B cell (primary cell): ENCODE results near the gene CIDEC. TPM values are rescaled to one million over a fixed set of nuclear protein-coding genes. Genes with fewer than 3 reads are reported as not detected.

ENCODE experiments used
- ATAC-seq: fragments of 200-7000 bp; cut with Tn5 transposase; one replicate; pipeline ENCODE4 v1.10.0; 2021; ENCODE audit warnings: low read depth, mild to moderate bottlenecking, moderate number of reproducible peaks, moderate library complexity
- CTCF ChIA-PET: fragments of 350-600 bp; sonication (Branson Sonifier 250); formaldehyde crosslinking; loops from one replicate; lab custom pipeline; 2021; ENCODE audit warnings: antibody characterized with exemption, inconsistent platforms; lab: Charles Lee
- POLR2A ChIA-PET: fragments of 350-600 bp; sonication (Branson Sonifier 250); formaldehyde crosslinking; loops from one replicate; lab custom pipeline; 2021; ENCODE audit warnings: antibody characterized with exemption; lab: Charles Lee
- DNase-seq: peaks from one replicate; pipeline ENCODE4 v3.0.0; 2013
- H2AFZ ChIP-seq: 2 replicates; pipeline ENCODE4 v1.6.1; 2012; ENCODE audit warnings: mild to moderate bottlenecking, low read depth, low read length; ENCODE audit not compliant: insufficient read depth, poor library complexity, severe bottlenecking
- H3K27ac ChIP-seq, 2 donors: 1 replicate in 1 of 2; 2 replicates in 1 of 2; pipeline ENCODE4 v1.5.1; 2012 to 2013; ENCODE audit warnings: low read length in 2 of 2, mild to moderate bottlenecking in 2 of 2, moderate library complexity in 1 of 2
- H3K27me3 ChIP-seq, 4 experiments: fragments of 200-600 bp in 1 of 4; sonication (generic) in 1 of 4; replicated peaks in 1 of 4; 1 replicate in 2 of 4; 2 replicates in 2 of 4; pipeline versions ENCODE4 v1.6.1 to v1.7.0; 2013 to 2016; ENCODE audit warnings: low read length in 3 of 4, mild to moderate bottlenecking in 2 of 4, mixed read lengths in 1 of 4, moderate library complexity in 1 of 4; ENCODE audit not compliant: insufficient read depth in 4 of 4, control insufficient read depth in 3 of 4; ENCODE audit errors: control extremely low read depth in 1 of 4
- H3K36me3 ChIP-seq, 2 experiments: replicated peaks in 1 of 2; 1 replicate in 1 of 2; 2 replicates in 1 of 2; pipeline versions ENCODE4 v1.6.1 to v1.7.1; 2013; ENCODE audit warnings: low read length in 1 of 2; ENCODE audit not compliant: insufficient read depth in 2 of 2, control insufficient read depth in 1 of 2; ENCODE audit errors: control extremely low read depth in 1 of 2, extremely low read depth in 1 of 2
- H3K4me1 ChIP-seq, 2 donors: fragments of 200-600 bp in 1 of 2; sonication (generic) in 1 of 2; 1 replicate in 1 of 2; 2 replicates in 1 of 2; pipeline versions ENCODE4 v1.5.1 to v1.6.1; 2013 to 2017; ENCODE audit warnings: low read length in 2 of 2; ENCODE audit not compliant: control insufficient read depth in 2 of 2, insufficient read depth in 2 of 2
- H3K4me2 ChIP-seq: replicated peaks from 2 replicates; pipeline ENCODE3; 2012; ENCODE audit warnings: mild to moderate bottlenecking, low read depth, low read length; ENCODE audit not compliant: poor library complexity, severe bottlenecking
- H3K4me3 ChIP-seq, 5 experiments: fragments of 200-600 bp in 1 of 5; sonication (generic) in 1 of 5; 1 replicate in 3 of 5; 2 replicates in 2 of 5; pipeline versions ENCODE4 v1.5.1 to v1.7.0; 2011 to 2016; ENCODE audit warnings: low read length in 4 of 5, mild to moderate bottlenecking in 4 of 5, low read depth in 2 of 5, control low read depth in 1 of 5, moderate library complexity in 1 of 5; ENCODE audit not compliant: insufficient read depth in 1 of 5; ENCODE audit errors: control extremely low read depth in 1 of 5, extremely low read depth in 1 of 5
- H3K79me2 ChIP-seq: fragments of 200-600 bp; sonication (generic); one replicate; pipeline ENCODE4 v1.6.0; 2016; ENCODE audit warnings: low read length; ENCODE audit not compliant: control insufficient read depth, insufficient read depth
- H3K9ac ChIP-seq: fragments of 200-600 bp; sonication (generic); 2 replicates; pipeline ENCODE4 v1.6.1; 2017; ENCODE audit warnings: mild to moderate bottlenecking, low read length, moderate library complexity
- H3K9me3 ChIP-seq, 3 donors: one replicate each; pipeline versions ENCODE4 v1.6.1 to v1.7.1; 2013; ENCODE audit warnings: low read length in 2 of 3; ENCODE audit not compliant: control insufficient read depth in 2 of 3, insufficient read depth in 1 of 3; ENCODE audit errors: control extremely low read depth in 1 of 3
- H4K20me1 ChIP-seq: 2 replicates; pipeline ENCODE4 v1.6.0; 2012; ENCODE audit warnings: mild to moderate bottlenecking, low read length; ENCODE audit not compliant: insufficient read depth, control insufficient read depth, poor library complexity, severe bottlenecking
- H3K27ac Mint-ChIP-seq: one replicate; pipeline ENCODE4 v1.8.0; 2021; ENCODE audit warnings: mixed read lengths
- H3K27me3 Mint-ChIP-seq: one replicate; pipeline ENCODE4 v1.8.0; 2021; ENCODE audit warnings: mixed read lengths
- H3K4me1 Mint-ChIP-seq: one replicate; pipeline ENCODE4 v1.8.0; 2021; ENCODE audit warnings: mixed read lengths
- H3K4me3 Mint-ChIP-seq: one replicate; pipeline ENCODE4 v1.8.0; 2021; ENCODE audit warnings: mixed read lengths
- H3K9me3 Mint-ChIP-seq: one replicate; pipeline ENCODE4 v1.8.0; 2022; ENCODE audit warnings: mixed read lengths; ENCODE audit not compliant: insufficient read depth
- EZH2 ChIP-seq: IDR thresholded peaks from 2 replicates; pipeline ENCODE4 v1.6.1; 2012; ENCODE audit warnings: borderline replicate concordance, low read depth, mild to moderate bottlenecking, moderate library complexity, low read length; ENCODE audit not compliant: insufficient read depth, poor library complexity, severe bottlenecking
- WGBS: methylation state at CpG from one replicate; pipeline ENCODE4 v1.1.5; 2013; ENCODE audit warnings: missing lambda C conversion rate; ENCODE audit not compliant: insufficient coverage; 5-methylcytosine and 5-hydroxymethylcytosine counted together
- intact Hi-C: fragments of 100-400 bp; cut with micrococcal nuclease; formaldehyde crosslinking; loops from one replicate; pipeline ENCODE4 v1.10.0; 2022
- polyA plus RNA-seq: library from polyadenylated mRNA; depleted of rRNA; stranded (reverse); fragments of >200 nt; gene quantifications from 2 replicates; pipeline ENCODE4 v1.2.3, GENCODE V29; 2012
- total RNA-seq, 2 donors: library from RNA; stranded (reverse); fragments of 120-200 nt in 1 of 2; gene quantifications; 1 replicate in 1 of 2; 2 replicates in 1 of 2; pipeline versions ENCODE4 v1.2.3 to v1.2.4, GENCODE V29; 2013 to 2022
- TF ChIP-seq, protein P1 (sequence below): fragments of 200-600 bp; IDR thresholded peaks from one replicate; pipeline ENCODE4 v1.8.0; 2022; ENCODE audit warnings: antibody characterized with exemption, mild to moderate bottlenecking

The CIDEC gene
- total and polyA plus RNA-seq, 2 donors (not counting 1 experiment from before 2014, with no cell fraction given), result not detected

DNA sequence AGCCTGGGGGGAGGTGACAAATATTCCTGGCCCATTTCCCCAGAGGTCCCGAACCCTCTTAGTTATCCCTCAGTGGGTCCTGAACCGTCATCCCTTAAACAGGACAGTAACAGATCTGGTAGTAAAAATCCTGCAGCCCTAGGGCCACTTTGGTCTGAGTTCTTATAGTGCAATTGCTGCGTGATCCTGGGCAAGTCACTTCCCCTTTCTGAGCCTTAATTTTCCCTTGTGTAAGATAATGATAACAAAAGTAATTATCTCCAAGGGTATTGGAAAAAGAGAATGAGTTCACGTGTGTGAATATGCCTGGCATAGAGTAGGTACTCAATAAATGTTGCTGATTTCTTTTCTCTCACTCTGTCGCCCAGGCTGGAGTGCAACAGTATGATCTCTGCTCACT, 7.4 kb upstream of the CIDEC start:
- no peak overlapping the region for H3K27ac Mint-ChIP-seq
- H3K27me3 ChIP-seq, result no peaks in the 10 kb centered on the region
- no peak overlapping the region for H3K4me3 ChIP-seq
- DNase-seq (no peak), ATAC-seq (no peak)
- no peaks in the 10 kb centered on the region for H4K20me1 ChIP-seq
- no peak overlapping the region for H3K27ac ChIP-seq
- H3K4me1 Mint-ChIP-seq, result peaks cover 18% of the 10 kb centered on the region
- ChIA-PET CTCF (no interaction called here), POLR2A (no interaction called here)
- no peaks in the 10 kb centered on the region for H3K9me3 ChIP-seq
- H3K27me3 Mint-ChIP-seq, result no peaks in the 10 kb centered on the region
- whole genome bisulfite sequencing, result 94% methylated on average over 4 of the region's 5 CpGs
- no peak overlapping the region for H3K4me2 ChIP-seq
- H3K9ac ChIP-seq, result no peak overlapping the region
- H3K4me3 Mint-ChIP-seq, result no peak overlapping the region
- peaks cover 12 to 16% of the 10 kb centered on the region in 2 donors for H3K4me1 ChIP-seq
- intact Hi-C loops, result no loop called here
- H2AFZ ChIP-seq, result no peak overlapping the region
- H3K36me3 ChIP-seq, result peaks cover 0 to 3% of the 10 kb centered on the region in 2 experiments
- peaks cover 21% of the 10 kb centered on the region for H3K79me2 ChIP-seq
- no peak for TF ChIP-seq EZH2
- TF ChIP-seq, protein P1, sequence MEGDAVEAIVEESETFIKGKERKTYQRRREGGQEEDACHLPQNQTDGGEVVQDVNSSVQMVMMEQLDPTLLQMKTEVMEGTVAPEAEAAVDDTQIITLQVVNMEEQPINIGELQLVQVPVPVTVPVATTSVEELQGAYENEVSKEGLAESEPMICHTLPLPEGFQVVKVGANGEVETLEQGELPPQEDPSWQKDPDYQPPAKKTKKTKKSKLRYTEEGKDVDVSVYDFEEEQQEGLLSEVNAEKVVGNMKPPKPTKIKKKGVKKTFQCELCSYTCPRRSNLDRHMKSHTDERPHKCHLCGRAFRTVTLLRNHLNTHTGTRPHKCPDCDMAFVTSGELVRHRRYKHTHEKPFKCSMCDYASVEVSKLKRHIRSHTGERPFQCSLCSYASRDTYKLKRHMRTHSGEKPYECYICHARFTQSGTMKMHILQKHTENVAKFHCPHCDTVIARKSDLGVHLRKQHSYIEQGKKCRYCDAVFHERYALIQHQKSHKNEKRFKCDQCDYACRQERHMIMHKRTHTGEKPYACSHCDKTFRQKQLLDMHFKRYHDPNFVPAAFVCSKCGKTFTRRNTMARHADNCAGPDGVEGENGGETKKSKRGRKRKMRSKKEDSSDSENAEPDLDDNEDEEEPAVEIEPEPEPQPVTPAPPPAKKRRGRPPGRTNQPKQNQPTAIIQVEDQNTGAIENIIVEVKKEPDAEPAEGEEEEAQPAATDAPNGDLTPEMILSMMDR, result no peak
- no peaks in the 10 kb centered on the region for H3K9me3 Mint-ChIP-seq

DNA sequence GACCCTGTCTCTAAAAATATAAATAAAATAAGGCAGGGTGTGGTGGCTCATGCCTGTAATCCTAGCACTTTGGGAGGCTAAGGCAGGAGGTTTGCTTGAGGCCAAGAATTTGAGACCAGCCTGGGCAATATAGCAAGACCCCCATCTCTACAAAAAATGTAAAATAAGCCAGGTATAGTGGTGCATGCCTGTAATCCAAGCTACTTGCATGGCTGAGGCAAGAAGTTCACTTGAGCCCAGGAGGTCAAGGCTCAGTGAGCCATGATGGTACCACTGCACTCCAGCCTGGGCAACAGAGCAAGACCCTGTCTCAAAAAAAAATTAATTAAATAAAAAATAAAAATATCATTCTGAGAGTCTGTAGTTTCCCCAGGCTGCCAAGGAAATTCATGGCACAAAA, 6.3 kb upstream of the CIDEC start:
- H3K36me3 ChIP-seq, result no peaks in the 10 kb centered on the region
- H3K4me2 ChIP-seq, result no peak overlapping the region
- Mint-ChIP-seq H3K9me3 (no peaks in the 10 kb centered on the region), H3K27ac (no peak overlapping the region), H3K4me3 (no peak overlapping the region), H3K27me3 (no peaks in the 10 kb centered on the region), H3K4me1 (peaks cover 12% of the 10 kb centered on the region)
- peaks cover 6 to 9% of the 10 kb centered on the region in 2 donors for H3K4me1 ChIP-seq
- TF ChIP-seq, protein P1, result no peak
- TF ChIP-seq EZH2, result no peak
- H3K79me2 ChIP-seq, result peaks cover 10% of the 10 kb centered on the region
- H3K9ac ChIP-seq, result no peak overlapping the region
- no peak overlapping the region for H3K4me3 ChIP-seq
- ChIA-PET POLR2A (interaction anchor here (0.6 kb wide), 1 partner anchor 47 kb away, joined by 3 read pairs; the partner anchor contains the start of gene CRELD1), CTCF (no interaction called here)
- no peaks in the 10 kb centered on the region for H3K27me3 ChIP-seq
- no peaks in the 10 kb centered on the region for H4K20me1 ChIP-seq
- intact Hi-C loops, result no loop called here
- ATAC-seq (no peak), DNase-seq (no peak)
- H3K27ac ChIP-seq, result no peak overlapping the region
- no peaks in the 10 kb centered on the region for H3K9me3 ChIP-seq
- no peak overlapping the region for H2AFZ ChIP-seq
